IPS DF 4.7 (cell line): ENCODE data around the gene DDHD1.
A peak's percentile ranks its signal among the peaks of the same experiment; 100 is the strongest.

Experiments used
- DNase-seq: peaks from one replicate; pipeline ENCODE4 v3.0.0-alpha.2; 2013; ENCODE audit warnings: low spot score; ENCODE audit errors: extremely low read depth

Gene DDHD1

GRCh38 chr14:53035336-53036210, 117.5 kb downstream of the DDHD1 start:
- DNase-seq = no peak

GRCh38 chr14:53034688-53035230, 118.4 kb downstream of the DDHD1 start:
- no peak for DNase-seq

- no peak for DNase-seq
Measured at GRCh38 chr14:53034036-53034435, 119.1 kb downstream of the DDHD1 start.

GRCh38 chr14:53032838-53033390, 120.2 kb downstream of the DDHD1 start:
- no peak for DNase-seq

GRCh38 chr14:53032161-53032803, 120.8 kb downstream of the DDHD1 start:
- no peak for DNase-seq

GRCh38 chr14:53027562-53027961, 125.6 kb downstream of the DDHD1 start:
- DNase-seq = no peak

GRCh38 chr14:53027041-53027440, 126.1 kb downstream of the DDHD1 start:
- DNase-seq = no peak

- no peak for DNase-seq
Measured at GRCh38 chr14:53023325-53023724, 129.8 kb downstream of the DDHD1 start.

- DNase-seq = no peak
Measured at GRCh38 chr14:53022593-53022992, 130.5 kb downstream of the DDHD1 start.

GRCh38 chr14:53020193-53020932, 132.8 kb downstream of the DDHD1 start:
- no peak for DNase-seq

- DNase-seq = no peak
Measured at GRCh38 chr14:53019406-53019805, 133.7 kb downstream of the DDHD1 start.

- no peak for DNase-seq
Measured at GRCh38 chr14:53017837-53018236, 135.3 kb downstream of the DDHD1 start.

GRCh38 chr14:53016919-53017318, 136.2 kb downstream of the DDHD1 start:
- DNase-seq = no peak

- DNase-seq = no peak
Measured at GRCh38 chr14:53016491-53016890, 136.6 kb downstream of the DDHD1 start.

- DNase-seq = peak; percentile 49
Measured at GRCh38 chr14:53011053-53011462, 142.1 kb downstream of the DDHD1 start.

GRCh38 chr14:53010193-53011040, 142.7 kb downstream of the DDHD1 start:
- DNase-seq = no peak

GRCh38 chr14:53006931-53007562, 146.1 kb downstream of the DDHD1 start:
- DNase-seq = no peak

GRCh38 chr14:53004976-53005375, 148.1 kb downstream of the DDHD1 start:
- no peak for DNase-seq

- no peak for DNase-seq
Measured at GRCh38 chr14:53003776-53004175, 149.3 kb downstream of the DDHD1 start.

- no peak for DNase-seq
Measured at GRCh38 chr14:53002576-53002975, 150.5 kb downstream of the DDHD1 start.
